ENCODE results near the gene CDR2L. TPM values are rescaled to one million over a fixed set of nuclear protein-coding genes. Genes with fewer than 3 reads are reported as not detected.

Gene CDR2L
- 18.8 and 29.2 TPM in 2 replicates for total RNA-seq

GRCh38 chr17:74987418-74987908 lies at the start of gene CDR2L:
CDR2L (plus strand) TSS chr17:74987632; CDS start chr17:74988044, 412 bp downstream.

GRCh38 chr17:74972107-74972972 lies 15.1 kb upstream of the CDR2L start, which contains the start of gene HID1:
HID1 (minus strand) TSS chr17:74972759; CDS start chr17:74972656, 103 bp downstream.

GRCh38 chr17:75012346-75013091 lies 25.1 kb downstream of the CDR2L start, which contains the start of gene MRPL58:
MRPL58 (plus strand) TSS chr17:75012670; CDS start chr17:75012687, 17 bp downstream.

GRCh38 chr17:75046407-75047289 lies 59.2 kb downstream of the CDR2L start, which contains the start of the genes ATP5PD and KCTD2:
ATP5PD (minus strand) TSS chr17:75046969; CDS start chr17:75042650, 4,319 bp downstream.
KCTD2 (plus strand) TSS chr17:75047225; CDS start chr17:75047251, 26 bp downstream.

Other genes with a start within 250 kb of the CDR2L start
- 11.8 and 23.4 TPM in 2 replicates for gene NHERF1, start 239.0 kb upstream of the CDR2L start, total RNA-seq
- gene NAT9, start 211.3 kb upstream of the CDR2L start, total RNA-seq: 15.6 and 29.5 TPM in 2 replicates
- gene GRIN2C, start 127.7 kb upstream of the CDR2L start, total RNA-seq: not detected in 2 replicates
- gene FDXR, start 114.6 kb upstream of the CDR2L start, total RNA-seq: 28.1 and 30.8 TPM in 2 replicates
- not detected in 2 replicates for gene FADS6, start 94.0 kb upstream of the CDR2L start, total RNA-seq
- not detected in 2 replicates for gene USH1G, start 64.4 kb upstream of the CDR2L start, total RNA-seq
- not detected in 2 replicates for gene OTOP2, start 63.4 kb upstream of the CDR2L start, total RNA-seq
- gene OTOP3, start 51.7 kb upstream of the CDR2L start, total RNA-seq: not detected in 2 replicates
- 4.3 TPM in 1 of 2 replicates, not detected in the other for gene HID1, start 14.9 kb upstream of the CDR2L start, total RNA-seq
- gene MRPL58, start 25.0 kb downstream of the CDR2L start, total RNA-seq: 55.7 and 64.6 TPM in 2 replicates
- 169 and 302 TPM in 2 replicates for gene ATP5PD, start 59.3 kb downstream of the CDR2L start, total RNA-seq
- gene KCTD2, start 59.6 kb downstream of the CDR2L start, total RNA-seq: 8.3 and 13.8 TPM in 2 replicates
- 12.7 and 19.1 TPM in 2 replicates for gene SLC16A5, start 100.3 kb downstream of the CDR2L start, total RNA-seq
- gene ARMC7, start 122.3 kb downstream of the CDR2L start, total RNA-seq: 2.5 and 13.3 TPM in 2 replicates
- gene NT5C, start 144.1 kb downstream of the CDR2L start, total RNA-seq: 83.4 and 139 TPM in 2 replicates
- gene JPT1, start 166.9 kb downstream of the CDR2L start, total RNA-seq: 105 and 339 TPM in 2 replicates
- 108 and 122 TPM in 2 replicates for gene SUMO2, start 195.3 kb downstream of the CDR2L start, total RNA-seq
- gene NUP85, start 218.0 kb downstream of the CDR2L start, total RNA-seq: 26.8 and 38.6 TPM in 2 replicates